Kidney glomerular epithelial cell (primary cell): ENCODE results near the gene DERL3.
"Not testable (repeated sequence)": the region's sequence is repeated elsewhere in the genome, so short reads cannot be mapped to it uniquely, and the experiment has no call there.

Experiments used
- DNase-seq: peaks from one replicate; lab custom pipeline; 2025; lab: John Stamatoyannopoulos, UW

The DERL3 gene

DNA sequence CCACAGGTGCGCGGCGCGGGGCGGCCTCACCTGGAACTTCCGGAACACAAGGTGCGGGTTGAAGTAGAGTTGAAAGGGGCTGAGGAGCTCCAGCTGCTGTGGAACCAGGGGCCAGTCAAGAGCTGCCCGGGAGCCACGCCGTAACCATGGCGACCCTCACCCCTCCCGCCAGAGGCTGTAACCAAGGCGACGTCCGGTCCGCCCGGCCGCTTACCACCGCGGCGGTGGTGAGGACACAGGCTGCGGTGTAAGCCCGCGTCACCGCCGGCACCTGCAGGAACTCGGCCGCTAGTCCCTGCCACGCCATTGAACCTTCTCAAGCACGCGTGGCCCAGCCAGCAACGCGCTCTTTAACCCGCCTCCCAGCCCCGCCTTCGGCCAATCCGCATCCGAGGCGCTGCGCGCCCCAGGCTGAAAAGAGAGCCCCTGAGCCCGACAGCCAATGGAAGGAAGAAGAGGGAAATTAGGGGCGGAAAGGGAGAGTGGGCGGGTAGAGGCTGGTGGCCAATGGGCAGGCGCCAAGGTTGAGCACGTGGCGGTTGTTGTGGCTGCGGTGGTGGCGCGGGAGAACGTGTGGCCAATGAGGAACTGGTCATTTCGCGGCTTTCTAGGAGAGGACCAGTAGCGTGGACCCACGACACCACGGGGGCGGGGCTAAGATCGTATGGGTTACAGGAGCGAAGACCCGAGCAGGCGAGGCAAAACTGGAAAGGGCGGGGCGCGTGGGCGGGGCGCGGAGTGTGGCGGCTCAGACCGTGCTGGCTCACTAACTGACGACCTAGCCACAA is at the start of gene DERL3:
Gene DERL3, minus strand, starts transcription at position 326 of the 788 bp plus-strand sequence. Its CDS starts 19 bp downstream, at position 307.
- DNase-seq: peak; percentile 92

DNA sequence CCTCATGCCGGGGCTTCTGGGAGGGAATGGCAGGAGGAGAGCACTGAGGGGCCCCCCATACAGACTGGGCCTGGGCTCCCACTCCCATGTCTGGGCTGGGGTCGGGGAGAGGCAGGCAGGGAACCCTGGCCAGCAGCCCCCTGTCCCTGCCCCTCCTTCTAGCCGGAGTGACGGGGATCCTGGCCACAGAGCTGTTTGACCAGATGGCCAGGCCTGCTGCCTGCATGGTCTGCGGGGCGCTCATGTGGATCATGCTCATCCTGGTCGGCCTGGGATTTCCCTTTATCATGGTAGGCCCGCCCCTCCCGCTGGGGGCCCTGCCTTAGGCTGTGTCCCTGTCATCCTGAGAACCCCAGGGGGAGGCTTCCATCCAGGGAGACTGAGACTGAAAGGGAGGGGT is 45.3 kb upstream of the DERL3 start:
- no peak for DNase-seq

DNA sequence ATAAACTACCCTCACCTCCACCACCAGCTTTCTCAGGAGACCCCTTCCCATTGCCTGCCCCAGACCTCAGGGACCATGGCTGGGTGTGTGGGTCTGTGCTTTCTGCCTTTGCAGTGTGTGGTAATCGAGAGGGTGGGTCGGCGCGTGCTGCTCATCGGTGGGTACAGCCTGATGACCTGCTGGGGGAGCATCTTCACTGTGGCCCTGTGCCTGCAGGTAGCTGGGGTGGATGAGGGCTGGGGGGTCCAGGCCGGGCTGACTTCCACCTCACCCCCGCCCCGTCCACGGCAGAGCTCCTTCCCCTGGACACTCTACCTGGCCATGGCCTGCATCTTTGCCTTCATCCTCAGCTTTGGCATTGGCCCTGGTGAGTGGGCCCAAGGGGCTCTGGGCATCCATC is 44.9 kb upstream of the DERL3 start:
- no peak for DNase-seq

DNA sequence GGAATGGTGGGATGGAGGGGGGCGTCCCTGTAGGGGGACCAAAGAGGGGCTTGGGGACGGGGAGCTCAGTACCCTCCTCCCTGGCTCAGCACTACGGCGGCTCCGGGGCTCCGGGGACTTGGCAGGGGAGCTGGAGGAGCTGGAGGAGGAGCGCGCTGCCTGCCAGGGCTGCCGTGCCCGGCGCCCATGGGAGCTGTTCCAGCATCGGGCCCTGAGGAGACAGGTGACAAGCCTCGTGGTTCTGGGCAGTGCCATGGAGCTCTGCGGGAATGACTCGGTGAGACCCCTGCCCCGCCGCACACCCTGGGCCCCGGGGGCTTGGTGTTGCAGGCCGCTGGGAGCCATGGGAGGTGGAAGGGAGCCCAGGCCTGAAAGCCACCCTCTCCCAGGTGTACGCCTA is 43.6 kb upstream of the DERL3 start:
- DNase-seq: no peak

DNA sequence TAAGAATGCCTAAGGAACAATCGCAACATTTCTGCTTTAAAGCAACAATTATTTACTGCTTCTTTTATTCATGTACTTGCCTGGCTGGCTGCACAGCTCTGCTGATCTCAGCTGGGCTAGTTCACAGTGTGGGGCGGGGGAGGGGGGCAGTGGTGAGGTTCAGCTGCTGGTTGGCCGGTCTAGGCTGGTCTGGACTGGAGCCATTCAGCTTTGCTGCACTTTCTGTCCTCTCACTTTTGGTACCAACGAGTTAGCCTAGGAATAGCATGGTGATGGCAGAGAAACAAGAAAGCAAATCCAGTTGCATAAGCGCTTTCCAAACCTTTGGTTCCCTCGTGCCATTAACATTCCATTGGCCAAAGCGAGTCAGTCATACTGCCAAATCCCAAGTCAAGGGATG is 39.4 kb upstream of the DERL3 start:
- DNase-seq: no peak

DNA sequence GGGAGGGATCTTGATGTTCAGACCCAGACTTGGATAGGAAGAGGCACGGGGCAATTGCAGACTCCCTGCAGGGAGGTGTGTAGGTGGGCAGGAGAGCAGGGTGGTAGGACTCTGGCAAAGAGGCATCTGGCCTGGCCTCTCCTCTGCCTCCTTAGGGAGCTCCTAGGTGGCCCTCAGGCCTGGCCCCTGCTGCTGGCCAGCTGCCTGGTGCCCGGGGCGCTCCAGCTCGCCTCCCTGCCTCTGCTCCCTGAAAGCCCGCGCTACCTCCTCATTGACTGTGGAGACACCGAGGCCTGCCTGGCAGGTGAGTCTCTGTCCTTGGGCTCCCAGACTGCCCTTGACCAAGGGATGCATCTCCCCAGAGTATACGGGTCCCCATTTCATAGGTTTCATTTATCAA is 38.8 kb upstream of the DERL3 start:
- DNase-seq: no peak

DNA sequence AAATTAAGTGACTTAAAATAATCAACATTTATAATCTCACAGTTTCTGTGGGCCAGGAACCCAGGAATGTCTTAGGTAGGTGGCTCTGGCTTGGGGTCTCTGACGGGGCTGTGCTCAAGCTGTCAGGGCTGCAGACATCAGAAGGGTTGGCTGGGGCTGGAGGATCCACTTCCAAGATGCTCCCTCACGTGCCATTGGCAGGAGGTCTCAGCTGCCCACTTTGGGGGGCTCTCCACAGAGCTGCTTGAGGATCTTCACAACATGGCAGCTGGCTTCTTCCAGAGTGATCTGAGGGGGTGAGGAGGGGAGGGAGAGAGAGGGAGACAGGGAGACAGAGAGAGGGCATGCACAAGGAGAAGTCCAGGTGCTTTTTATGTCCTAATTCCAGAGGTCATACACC is 37.0 kb upstream of the DERL3 start:
- no peak for DNase-seq

DNA sequence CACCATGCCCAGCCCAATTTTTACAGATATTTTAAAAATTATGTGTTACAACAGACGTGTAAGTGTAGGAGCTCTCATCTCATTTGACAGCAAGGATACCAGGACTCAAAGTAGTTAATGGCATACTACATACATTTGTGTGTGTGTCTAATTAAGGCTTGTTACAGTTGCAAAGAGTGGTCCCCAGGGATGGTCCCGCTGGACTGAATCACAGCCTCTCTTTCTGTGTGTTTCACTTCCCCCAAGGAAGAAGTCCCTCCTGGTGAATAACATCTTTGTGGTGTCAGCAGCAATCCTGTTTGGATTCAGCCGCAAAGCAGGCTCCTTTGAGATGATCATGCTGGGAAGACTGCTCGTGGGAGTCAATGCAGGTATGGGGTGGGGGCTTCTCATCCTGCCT is 36.1 kb upstream of the DERL3 start:
- no peak for DNase-seq

DNA sequence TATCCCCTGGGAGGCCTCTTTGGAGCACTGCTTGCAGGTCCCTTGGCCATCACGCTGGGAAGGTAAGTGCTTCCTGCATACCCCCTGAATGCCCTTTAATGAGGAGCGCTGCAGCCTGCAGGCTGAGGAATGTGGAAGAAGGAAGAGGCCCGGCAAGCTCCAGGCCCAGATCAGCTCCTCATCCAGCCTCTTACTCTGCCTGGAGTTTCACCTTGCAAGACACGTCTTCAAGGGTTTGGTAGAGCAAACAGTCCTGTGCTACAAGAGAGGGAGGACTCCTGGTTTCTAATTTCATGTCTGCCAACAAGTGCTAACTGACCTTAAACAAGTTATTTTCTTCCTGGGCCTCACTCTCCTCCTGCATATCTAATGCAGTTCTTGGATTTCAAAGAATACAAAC is 29.8 kb upstream of the DERL3 start:
- no peak for DNase-seq

DNA sequence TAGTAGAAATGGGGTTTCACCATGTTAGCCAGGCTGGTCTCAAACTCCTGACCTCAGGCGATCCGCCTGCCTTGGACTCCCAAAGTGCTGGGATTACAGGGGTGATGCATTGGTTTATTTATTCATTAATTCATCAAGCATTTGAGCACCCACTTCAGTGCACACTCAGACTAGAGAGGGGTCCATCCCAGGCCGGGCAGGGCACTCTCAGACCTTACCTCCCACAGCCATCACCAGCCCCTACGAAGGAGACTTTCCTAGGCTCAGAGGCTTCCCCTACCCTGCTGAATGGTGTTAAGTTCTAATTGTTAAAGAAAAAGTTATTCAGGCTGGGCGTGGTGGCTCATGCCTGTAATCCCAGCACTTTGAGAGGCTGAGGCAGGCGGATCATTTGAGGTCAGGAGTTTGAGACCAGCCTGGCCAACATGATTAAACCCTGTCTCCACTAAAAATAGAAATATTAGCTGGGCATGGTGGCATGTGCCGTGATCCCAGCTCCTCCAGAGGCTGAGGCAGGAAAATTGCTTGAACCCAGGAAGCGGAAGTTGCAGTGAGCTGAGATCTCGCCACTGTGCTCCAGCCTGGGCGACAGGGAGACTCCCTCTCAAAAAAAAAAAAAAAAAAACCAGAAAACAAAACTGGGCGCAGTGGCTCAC is 25.8 kb upstream of the DERL3 start:
- not testable (repeated sequence) for DNase-seq

DNA sequence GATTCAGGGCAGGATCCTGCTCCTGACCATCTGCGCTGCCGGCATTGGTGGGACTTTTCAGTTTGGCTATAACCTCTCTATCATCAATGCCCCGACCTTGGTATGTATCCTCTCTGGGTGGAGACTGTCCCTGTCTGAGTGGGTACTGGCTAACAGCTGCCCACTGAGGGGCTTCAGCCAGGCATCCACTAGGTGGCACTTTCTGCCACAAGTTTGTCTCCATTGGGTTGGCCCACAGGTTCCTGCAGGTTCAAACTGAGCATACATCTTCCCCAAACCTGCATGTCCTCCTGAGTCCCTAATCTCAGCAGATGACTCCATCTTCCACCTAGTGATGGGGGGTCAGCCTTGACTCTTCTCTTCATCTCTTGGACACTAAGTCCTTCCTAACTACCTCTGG is 23.3 kb upstream of the DERL3 start:
- DNase-seq: peak; percentile 1

DNA sequence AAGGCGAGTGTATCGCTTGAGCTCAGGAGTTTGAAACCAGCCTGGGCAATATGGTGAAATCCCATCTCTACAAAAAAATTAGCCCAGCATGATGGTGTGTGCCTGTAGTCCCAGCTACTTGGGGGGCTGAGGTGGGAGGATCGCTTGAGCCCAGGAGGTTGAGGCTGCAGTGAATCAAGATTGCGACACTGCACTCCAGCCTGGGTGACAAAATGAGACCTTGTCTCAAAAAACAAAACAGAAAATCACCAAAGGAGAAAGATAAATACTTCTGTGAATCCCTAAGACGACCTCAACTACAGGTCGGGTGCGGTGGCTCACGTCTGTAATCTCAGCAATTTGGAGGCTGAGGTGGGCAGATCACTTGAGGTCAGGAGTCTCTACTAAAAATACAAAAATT is 21.4 kb upstream of the DERL3 start:
- DNase-seq: not testable (repeated sequence)

DNA sequence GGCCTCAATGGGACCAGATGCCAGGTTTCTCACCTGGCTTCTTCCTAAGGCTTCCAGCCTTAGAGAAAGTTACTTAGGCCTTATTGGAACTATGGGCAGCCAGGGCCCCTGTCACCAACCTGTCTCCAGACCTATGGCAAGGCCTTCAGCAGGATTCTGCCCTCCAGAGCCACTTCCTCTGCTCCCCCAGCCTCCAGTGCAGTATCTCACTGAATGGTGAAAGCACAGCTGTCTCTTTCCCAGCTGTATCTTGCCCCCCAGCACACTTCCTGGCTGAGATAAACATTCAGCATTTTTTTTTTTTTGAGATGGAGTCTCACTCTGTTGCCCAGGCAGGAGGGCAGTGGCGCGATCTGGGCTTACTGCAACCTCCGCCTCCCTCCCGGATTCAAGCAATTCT is 20.4 kb upstream of the DERL3 start:
- DNase-seq: no peak

DNA sequence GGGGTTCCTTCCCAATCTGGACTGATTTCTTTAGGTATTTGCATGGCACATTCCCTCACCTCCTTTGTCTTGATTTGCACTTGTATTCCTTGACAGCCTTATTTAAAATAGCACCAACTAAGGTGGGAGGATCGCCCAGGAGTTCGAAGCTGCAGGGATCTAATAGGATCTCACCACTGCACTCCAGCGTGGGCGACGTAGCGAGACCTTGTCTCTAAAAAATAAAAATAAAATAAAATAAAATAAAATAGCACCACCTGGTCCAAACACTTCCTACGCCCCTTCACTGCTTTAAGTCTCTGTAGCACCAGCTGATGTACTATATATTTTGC is 19.6 kb upstream of the DERL3 start:
- DNase-seq: no peak

DNA sequence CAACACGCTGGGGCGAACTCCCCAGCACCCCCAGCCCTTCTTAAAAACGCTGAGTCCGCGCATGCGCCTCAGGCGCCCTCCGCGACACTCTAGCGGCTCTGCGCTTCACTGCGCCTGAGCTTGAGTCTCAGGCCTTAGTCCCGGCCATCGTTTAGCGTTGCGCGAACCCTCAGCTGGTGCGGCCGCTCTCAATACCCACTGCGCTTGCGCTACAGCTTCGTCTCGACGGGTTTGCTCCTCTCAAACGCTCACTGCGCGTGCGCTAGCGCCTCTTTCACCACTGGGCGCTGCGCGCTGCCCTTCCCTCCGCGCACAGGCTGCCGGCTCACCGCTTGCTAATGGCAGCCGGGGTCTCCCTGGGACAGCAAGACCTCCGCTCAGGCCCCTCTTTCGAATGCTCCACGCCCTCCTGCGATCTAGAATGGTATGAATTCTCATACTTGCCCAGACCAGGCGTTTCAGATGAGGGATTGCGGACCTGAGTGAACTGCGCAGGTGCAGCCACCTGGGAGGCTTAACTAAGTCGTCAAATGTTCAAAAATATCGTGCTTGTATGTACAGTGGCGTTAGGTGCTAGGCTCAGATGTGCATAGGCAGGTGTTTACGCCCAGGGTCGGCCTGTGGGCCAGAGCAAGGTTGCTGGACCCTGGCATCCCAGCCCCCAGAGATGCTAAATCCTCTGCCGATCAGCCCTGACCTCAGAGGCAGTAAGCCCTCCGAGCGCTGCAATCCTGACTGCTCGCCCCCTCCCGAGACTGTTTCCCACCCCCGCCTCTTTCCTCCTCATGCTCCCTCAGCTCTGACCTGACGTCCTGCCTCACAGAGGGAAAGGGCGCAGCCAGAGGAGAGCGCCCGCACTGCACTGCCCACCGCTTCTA is 19.0 kb upstream of the DERL3 start, which contains the start of gene SLC2A11:
Gene SLC2A11, plus strand, starts transcription at position 270 of the 878 bp plus-strand sequence. Its CDS starts 125 bp downstream, at position 395.
- DNase-seq: peak; percentile 95

DNA sequence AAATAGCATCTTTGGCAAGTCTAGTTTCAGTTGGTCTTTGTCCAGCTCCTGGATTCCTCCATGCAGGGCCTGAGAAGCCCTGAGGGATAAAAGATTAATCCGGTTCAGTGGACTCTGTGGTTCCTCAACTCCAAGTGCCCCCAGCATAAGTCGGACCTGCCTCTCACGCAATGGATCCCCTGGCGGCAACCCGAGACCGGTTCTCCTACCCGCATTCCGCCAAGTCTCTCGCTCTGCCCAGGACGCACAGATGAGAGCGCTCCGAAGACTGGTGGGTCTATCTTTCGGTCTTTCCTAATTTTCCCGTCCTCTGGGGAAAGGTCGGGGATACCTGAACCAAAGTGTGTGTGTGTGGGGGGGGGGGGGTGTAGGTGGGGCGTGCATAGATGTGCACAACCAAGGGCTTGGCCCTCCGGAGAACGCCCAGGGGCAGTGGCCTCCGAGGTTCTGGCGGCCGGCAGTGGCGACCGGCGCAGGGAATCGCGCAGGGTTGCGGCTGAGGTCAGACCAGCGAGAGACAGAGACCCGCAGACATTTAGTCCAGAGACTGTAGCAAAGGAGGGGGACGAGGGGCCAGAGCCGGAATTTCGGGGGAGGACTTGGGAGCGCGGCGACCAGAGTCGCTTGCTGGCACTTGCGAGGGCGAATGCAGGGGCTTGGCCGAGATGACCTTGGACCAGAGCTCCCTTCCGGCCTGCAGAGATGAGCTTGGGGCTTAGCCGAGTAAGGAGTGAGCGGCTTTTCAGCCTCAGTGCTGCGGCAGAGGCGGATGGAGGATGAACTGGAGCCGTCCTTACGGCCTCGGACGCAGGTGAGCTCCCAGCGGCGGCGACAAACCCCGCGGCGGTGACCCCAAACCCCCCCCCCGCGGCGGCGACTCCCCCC is 18.2 kb upstream of the DERL3 start:
- DNase-seq: peak; percentile 53

DNA sequence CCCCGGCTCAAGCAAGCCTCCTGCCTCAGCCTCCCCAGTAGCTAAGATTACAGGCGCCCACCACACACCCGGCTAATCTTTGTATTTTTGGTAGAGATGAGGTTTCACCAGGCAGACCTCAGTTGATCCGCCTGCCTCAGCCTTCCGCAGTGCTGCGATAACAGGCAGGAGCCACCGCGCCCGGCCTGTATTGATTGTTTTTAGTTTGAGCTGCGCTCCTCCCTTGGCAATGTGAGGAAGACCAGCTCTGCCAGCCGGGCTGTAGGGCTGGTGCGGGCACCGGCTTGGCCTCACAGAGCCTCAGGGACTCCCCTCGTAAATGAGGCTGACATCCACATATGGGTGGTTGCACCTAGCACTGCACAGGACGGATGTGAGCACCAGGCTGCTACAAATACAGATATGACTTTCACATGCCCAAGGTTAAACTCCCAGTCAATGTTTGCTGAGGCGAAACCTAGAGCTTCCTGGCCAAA is 11.4 kb upstream of the DERL3 start:
- DNase-seq: no peak

DNA sequence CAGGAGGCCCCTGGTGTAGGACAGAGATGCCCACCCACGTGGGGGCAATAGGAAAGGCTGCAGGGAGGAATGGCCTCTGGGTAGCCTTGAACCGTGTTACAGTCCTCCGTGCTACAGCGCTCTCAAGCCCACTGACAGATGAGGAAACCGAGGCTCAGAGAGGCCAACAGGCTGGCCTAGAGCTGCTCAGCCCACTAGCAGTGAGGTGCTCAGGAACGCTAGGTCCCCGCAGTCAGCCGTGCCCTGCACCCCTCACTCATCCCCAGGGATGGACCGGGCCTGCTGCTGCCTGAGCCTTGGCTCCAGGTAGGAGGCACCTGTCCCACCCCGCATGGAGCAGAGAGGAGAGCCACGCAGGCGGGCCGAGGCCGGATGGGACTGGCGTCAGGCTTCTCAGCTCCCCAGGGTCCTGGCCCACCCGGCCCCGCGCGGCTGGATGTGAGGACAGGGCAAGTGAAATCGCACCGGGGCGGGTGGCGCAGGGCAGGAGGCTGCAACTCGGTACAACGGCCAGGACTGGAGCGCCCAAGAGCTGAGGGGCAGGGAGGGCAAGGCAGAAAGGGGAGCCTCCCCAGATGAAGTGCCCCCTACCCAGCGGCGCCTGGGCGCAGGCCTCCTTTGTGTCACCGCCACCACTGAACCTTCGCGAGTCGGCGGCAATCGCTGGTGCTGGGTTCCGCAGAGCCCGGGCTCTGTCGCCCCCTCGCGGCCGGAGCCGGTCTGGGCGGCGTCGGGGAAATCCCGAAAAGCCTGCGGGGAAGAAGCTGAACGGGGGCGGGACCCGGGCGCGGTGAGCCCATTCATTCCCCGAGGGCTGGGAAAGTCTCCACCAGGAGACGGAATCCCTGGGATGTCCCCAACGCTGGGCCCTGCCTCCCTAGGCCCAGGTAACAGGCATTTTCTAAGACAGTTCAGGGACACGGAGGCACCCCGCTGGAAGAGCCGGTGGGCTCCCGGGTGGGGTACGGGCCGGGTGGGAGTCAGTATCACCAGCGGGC is 10.5 kb upstream of the DERL3 start:
- DNase-seq: peak; percentile 35

DNA sequence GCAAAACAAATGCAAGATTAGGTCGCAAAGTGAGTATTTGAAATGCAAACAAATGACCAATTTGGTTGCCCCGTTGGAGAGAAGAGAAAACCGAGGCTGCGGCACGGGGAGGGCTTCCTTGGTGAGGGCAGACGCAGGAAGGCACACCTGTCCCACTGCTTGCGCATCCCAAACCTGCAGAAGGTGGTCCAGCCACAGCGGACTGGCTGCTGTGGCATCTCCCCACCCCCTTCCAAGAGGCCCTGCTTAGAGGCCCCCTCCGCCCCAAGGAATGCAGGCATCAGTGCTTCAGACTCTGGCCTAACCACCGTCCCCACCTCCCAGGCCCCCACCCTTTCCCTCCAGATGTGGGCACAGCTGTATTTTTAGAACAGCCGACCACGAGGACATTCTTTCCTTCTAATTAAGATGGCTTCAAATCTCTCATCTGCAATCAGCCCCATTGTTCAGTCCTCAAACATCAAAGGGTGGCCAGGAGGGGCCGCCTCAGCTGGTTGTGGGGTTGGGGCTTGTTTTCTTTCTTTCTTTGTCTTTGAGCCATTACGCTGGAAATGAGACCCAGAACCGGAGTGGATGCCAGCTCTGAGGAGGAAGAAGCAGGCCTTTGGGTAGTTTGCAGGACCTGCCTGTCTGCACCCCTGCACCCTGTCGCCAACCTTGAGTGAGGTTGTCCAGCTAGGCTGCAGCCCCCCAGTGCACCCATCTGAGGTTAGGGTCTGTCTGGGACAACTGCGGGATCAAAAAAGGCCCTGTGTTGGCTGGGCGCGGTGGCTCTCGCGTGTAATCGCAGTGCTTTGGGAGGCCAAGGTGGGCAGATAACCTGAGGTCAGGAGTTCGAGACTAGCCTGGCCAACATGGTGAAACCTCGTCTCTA is 9.4 kb upstream of the DERL3 start:
- DNase-seq: no peak
